CD14-positive monocyte (primary cell): Measurements from ENCODE around the gene ANK2. TPM values are rescaled to one million over a fixed set of nuclear protein-coding genes. Genes with fewer than 3 reads are reported as not detected.

Experiments
- DNase-seq, 3 donors: peaks; one replicate each; pipeline ENCODE4 v3.0.0-alpha.2; 2011 to 2022
- H2AFZ ChIP-seq: 2 replicates; pipeline ENCODE4 v1.6.0; 2012; ENCODE audit warnings: mild to moderate bottlenecking, low read depth, low read length, inconsistent platforms; ENCODE audit not compliant: insufficient read depth, poor library complexity, severe bottlenecking
- H3K27ac ChIP-seq, 2 donors: 1 replicate in 1 of 2; 2 replicates in 1 of 2; pipeline ENCODE4 v1.5.1; 2012 to 2013; ENCODE audit warnings: low read length in 2 of 2, control low read depth in 1 of 2, inconsistent platforms in 1 of 2, low read depth in 1 of 2, mild to moderate bottlenecking in 1 of 2
- H3K27me3 ChIP-seq, 2 donors: one replicate each; pipeline versions ENCODE4 v1.6.0 to v1.6.1; 2011 to 2013; ENCODE audit warnings: low read length in 2 of 2; ENCODE audit not compliant: control insufficient read depth in 2 of 2, insufficient read depth in 2 of 2
- H3K36me3 ChIP-seq, 2 donors: replicated peaks in 1 of 2; 1 replicate in 1 of 2; 2 replicates in 1 of 2; pipeline versions ENCODE4 v1.5.1 to v1.6.1; 2012 to 2013; ENCODE audit warnings: low read length in 2 of 2, control low read depth in 1 of 2, inconsistent platforms in 1 of 2, mild to moderate bottlenecking in 1 of 2; ENCODE audit not compliant: insufficient read depth in 2 of 2, control insufficient read depth in 1 of 2
- H3K4me1 ChIP-seq, 2 donors: 1 replicate in 1 of 2; 2 replicates in 1 of 2; pipeline versions ENCODE4 v1.5.1 to v1.6.1; 2012 to 2013; ENCODE audit warnings: low read length in 2 of 2, control low read depth in 1 of 2, inconsistent platforms in 1 of 2, mild to moderate bottlenecking in 1 of 2, moderate library complexity in 1 of 2; ENCODE audit not compliant: insufficient read depth in 2 of 2, control insufficient read depth in 1 of 2
- H3K4me2 ChIP-seq: replicated peaks from 2 replicates; pipeline ENCODE3; 2012; ENCODE audit warnings: low read length, moderate library complexity, mild to moderate bottlenecking; ENCODE audit not compliant: poor library complexity, severe bottlenecking; ENCODE audit errors: extremely low read depth
- H3K4me3 ChIP-seq, 3 experiments: fragments of 200-600 bp in 1 of 3; sonication (generic) in 1 of 3; replicated peaks in 1 of 3; 1 replicate in 2 of 3; 2 replicates in 1 of 3; pipeline ENCODE4 v1.5.1; 2011 to 2013; ENCODE audit warnings: low read length in 3 of 3, mild to moderate bottlenecking in 3 of 3, control low read depth in 2 of 3, low read depth in 2 of 3, inconsistent platforms in 1 of 3, moderate library complexity in 1 of 3
- H3K79me2 ChIP-seq: 2 replicates; pipeline ENCODE4 v1.6.0; 2012; ENCODE audit warnings: mild to moderate bottlenecking, control low read depth, inconsistent platforms, low read length, moderate library complexity; ENCODE audit not compliant: insufficient read depth
- H3K9ac ChIP-seq: 2 replicates; pipeline ENCODE4 v1.6.0; 2017; ENCODE audit warnings: low read length, mild to moderate bottlenecking; ENCODE audit not compliant: insufficient read depth, poor library complexity, severe bottlenecking
- H3K9me3 ChIP-seq, 2 donors: replicated peaks in 1 of 2; 1 replicate in 1 of 2; 2 replicates in 1 of 2; pipeline versions ENCODE4 v1.5.1 to v1.6.1; 2012 to 2013; ENCODE audit warnings: low read length in 2 of 2, control low read depth in 1 of 2; ENCODE audit not compliant: control insufficient read depth in 1 of 2, insufficient read depth in 1 of 2
- H4K20me1 ChIP-seq: 2 replicates; pipeline ENCODE4 v1.6.0; 2012; ENCODE audit warnings: mild to moderate bottlenecking, low read length, control low read depth, moderate library complexity; ENCODE audit not compliant: insufficient read depth
- H3K27ac Mint-ChIP-seq, 7 donors: one replicate each; pipeline ENCODE4 v1.8.0; 2020; ENCODE audit warnings: mild to moderate bottlenecking in 7 of 7, mixed read lengths in 7 of 7, moderate library complexity in 6 of 7, inconsistent platforms in 2 of 7
- H3K27me3 Mint-ChIP-seq, 3 donors: one replicate each; pipeline ENCODE4 v1.8.0; 2021 to 2022; ENCODE audit warnings: low read depth in 3 of 3, mild to moderate bottlenecking in 3 of 3, mixed read lengths in 3 of 3, moderate library complexity in 3 of 3, inconsistent platforms in 1 of 3
- H3K36me3 Mint-ChIP-seq, 2 donors: one replicate each; pipeline ENCODE4 v1.8.0; 2020; ENCODE audit warnings: mixed read lengths in 2 of 2, inconsistent platforms in 1 of 2, mild to moderate bottlenecking in 1 of 2
- H3K4me1 Mint-ChIP-seq: one replicate; pipeline ENCODE4 v1.8.0; 2020; ENCODE audit warnings: mild to moderate bottlenecking, mixed read lengths
- H3K4me3 Mint-ChIP-seq, 2 donors: one replicate each; pipeline ENCODE4 v1.8.0; 2020; ENCODE audit warnings: mild to moderate bottlenecking in 2 of 2, mixed read lengths in 2 of 2, moderate library complexity in 1 of 2
- H3K9me3 Mint-ChIP-seq, 7 donors: one replicate each; pipeline ENCODE4 v1.8.0; 2020 to 2022; ENCODE audit warnings: mixed read lengths in 7 of 7, mild to moderate bottlenecking in 6 of 7, moderate library complexity in 6 of 7, inconsistent platforms in 2 of 7
- WGBS: methylation state at CpG from one replicate; pipeline ENCODE4 v1.1.5; 2013; ENCODE audit warnings: missing lambda C conversion rate; ENCODE audit not compliant: insufficient coverage; 5-methylcytosine and 5-hydroxymethylcytosine counted together
- intact Hi-C, 2 donors: fragments of 100-400 bp; cut with micrococcal nuclease; formaldehyde crosslinking; loops; one replicate each; pipeline versions ENCODE4 v1.15.0 to v1.15.1; 2023
- polyA plus RNA-seq, 3 donors: library from polyadenylated mRNA; depleted of rRNA in 1 of 3; unstranded in 2 of 3; stranded (reverse) in 1 of 3; fragments of 300-500 nt in 2 of 3; fragments of >200 nt in 1 of 3; fragmentation: Illumina TruSeq in 2 of 3; gene quantifications; 1 replicate in 2 of 3; 2 replicates in 1 of 3; pipeline ENCODE4 v1.2.3, GENCODE V29; 2012 to 2021
- TF ChIP-seq, protein P1 (sequence below): fragments of 200-600 bp; IDR thresholded peaks from one replicate; pipeline ENCODE4 v1.8.0; 2022; ENCODE audit warnings: antibody characterized with exemption, mild to moderate bottlenecking

ANK2 gene
- polyA plus RNA-seq, 3 donors: not detected

DNA sequence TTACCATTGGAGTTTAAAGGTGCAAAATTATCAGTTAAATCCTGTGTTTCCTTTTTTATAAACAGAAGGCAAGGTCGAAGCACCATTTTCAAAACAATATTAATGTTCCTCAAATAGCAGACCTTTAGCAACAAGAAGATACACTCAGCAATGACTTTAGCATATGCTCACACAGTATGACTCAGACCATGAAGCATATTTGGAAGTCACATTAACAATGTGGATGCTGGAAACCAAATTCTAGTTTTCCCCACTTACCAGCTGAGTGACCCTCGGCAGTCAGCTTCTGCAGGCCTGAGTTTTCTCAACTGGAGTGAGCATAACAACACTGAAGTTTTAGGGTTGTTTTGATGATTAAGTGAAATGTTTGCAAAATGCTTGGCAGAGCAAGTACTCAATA lies 130.5 kb downstream of the ANK2 start:
- Mint-ChIP-seq H3K36me3 (no peaks in the 10 kb centered on the region), H3K27me3 (no peaks in the 10 kb centered on the region), H3K9me3 (peaks cover 0 to 3% (median 0%) of the 10 kb centered on the region in 7 donors), H3K4me1 (no peaks in the 10 kb centered on the region), H3K27ac (no peak overlapping the region), H3K4me3 (no peak overlapping the region)
- Histone ChIP-seq H3K27me3 (no peaks in the 10 kb centered on the region), H3K79me2 (no peaks in the 10 kb centered on the region), H3K36me3 (no peaks in the 10 kb centered on the region), H3K9ac (no peak overlapping the region), H2AFZ (no peak overlapping the region), H3K4me2 (no peak overlapping the region), H3K4me3 (no peak overlapping the region), H3K9me3 (no peaks in the 10 kb centered on the region), H3K4me1 (no peaks in the 10 kb centered on the region), H4K20me1 (no peaks in the 10 kb centered on the region), H3K27ac (no peak overlapping the region)
- intact Hi-C loops: no loop called here
- 71% methylated on average over 1 of the region's 2 CpGs for WGBS
- no peak for DNase-seq
- TF ChIP-seq, protein P1, sequence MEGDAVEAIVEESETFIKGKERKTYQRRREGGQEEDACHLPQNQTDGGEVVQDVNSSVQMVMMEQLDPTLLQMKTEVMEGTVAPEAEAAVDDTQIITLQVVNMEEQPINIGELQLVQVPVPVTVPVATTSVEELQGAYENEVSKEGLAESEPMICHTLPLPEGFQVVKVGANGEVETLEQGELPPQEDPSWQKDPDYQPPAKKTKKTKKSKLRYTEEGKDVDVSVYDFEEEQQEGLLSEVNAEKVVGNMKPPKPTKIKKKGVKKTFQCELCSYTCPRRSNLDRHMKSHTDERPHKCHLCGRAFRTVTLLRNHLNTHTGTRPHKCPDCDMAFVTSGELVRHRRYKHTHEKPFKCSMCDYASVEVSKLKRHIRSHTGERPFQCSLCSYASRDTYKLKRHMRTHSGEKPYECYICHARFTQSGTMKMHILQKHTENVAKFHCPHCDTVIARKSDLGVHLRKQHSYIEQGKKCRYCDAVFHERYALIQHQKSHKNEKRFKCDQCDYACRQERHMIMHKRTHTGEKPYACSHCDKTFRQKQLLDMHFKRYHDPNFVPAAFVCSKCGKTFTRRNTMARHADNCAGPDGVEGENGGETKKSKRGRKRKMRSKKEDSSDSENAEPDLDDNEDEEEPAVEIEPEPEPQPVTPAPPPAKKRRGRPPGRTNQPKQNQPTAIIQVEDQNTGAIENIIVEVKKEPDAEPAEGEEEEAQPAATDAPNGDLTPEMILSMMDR: no peak

GRCh38 chr4:113181289-113182007 lies 132.0 kb downstream of the ANK2 start:
- H3K36me3 Mint-ChIP-seq: no peaks in the 10 kb centered on the region
- intact Hi-C loops: no loop called here
- Histone ChIP-seq H3K79me2 (no peaks in the 10 kb centered on the region), H3K4me3 (no peak overlapping the region), H3K36me3 (no peaks in the 10 kb centered on the region), H3K27me3 (no peaks in the 10 kb centered on the region), H4K20me1 (no peaks in the 10 kb centered on the region), H3K27ac (no peak overlapping the region), H3K9me3 (no peaks in the 10 kb centered on the region), H3K9ac (no peak overlapping the region), H3K4me1 (no peaks in the 10 kb centered on the region), H3K4me2 (no peak overlapping the region), H2AFZ (no peak overlapping the region)
- H3K4me1 Mint-ChIP-seq: no peaks in the 10 kb centered on the region
- no peak overlapping the region for H3K27ac Mint-ChIP-seq
- H3K27me3 Mint-ChIP-seq: no peaks in the 10 kb centered on the region
- TF ChIP-seq, protein P1: no peak
- no peak overlapping the region for H3K4me3 Mint-ChIP-seq
- no peak for DNase-seq
- WGBS: 86% methylated on average over 6 of the region's 11 CpGs
- peaks cover 0 to 5% (median 2%) of the 10 kb centered on the region in 7 donors for H3K9me3 Mint-ChIP-seq
